Stomach smooth muscle (tissue), 2 donors: ENCODE results near the gene AGAP1.

Source experiments
- H3K27ac ChIP-seq: one replicate; pipeline ENCODE4 v1.7.0; 2013; ENCODE audit warnings: mild to moderate bottlenecking, low read length, inconsistent platforms
- H3K27me3 ChIP-seq, 2 donors: one replicate each; pipeline ENCODE4 v1.7.0; 2013; ENCODE audit warnings: low read length in 2 of 2; ENCODE audit not compliant: insufficient read depth in 2 of 2, control insufficient read depth in 1 of 2
- H3K36me3 ChIP-seq, 2 donors: one replicate each; pipeline ENCODE4 v1.7.0; 2013; ENCODE audit warnings: low read length in 2 of 2; ENCODE audit not compliant: control insufficient read depth in 2 of 2, insufficient read depth in 2 of 2
- H3K4me1 ChIP-seq: one replicate; pipeline ENCODE4 v1.7.0; 2013; ENCODE audit warnings: low read length; ENCODE audit not compliant: control insufficient read depth, insufficient read depth
- H3K4me3 ChIP-seq, 2 donors: one replicate each; pipeline ENCODE4 v1.7.0; 2013; ENCODE audit warnings: low read length in 2 of 2
- H3K9ac ChIP-seq, 2 donors: one replicate each; pipeline ENCODE4 v1.7.0; 2013; ENCODE audit warnings: low read length in 2 of 2, mild to moderate bottlenecking in 1 of 2
- H3K9me3 ChIP-seq, 2 donors: one replicate each; pipeline ENCODE4 v1.7.0; 2013; ENCODE audit warnings: low read length in 2 of 2; ENCODE audit not compliant: control insufficient read depth in 2 of 2
- donor health status: healthy.
- donor health status: Pancreatic carcinoma.

Gene AGAP1

GRCh38 chr2:236109061-236109460, 615.2 kb downstream of the AGAP1 start:
- no peak overlapping the region for H3K9ac ChIP-seq
- no peak overlapping the region for H3K4me3 ChIP-seq
- H3K4me1 ChIP-seq: peaks cover 6% of the 10 kb centered on the region
- no peak overlapping the region for H3K27ac ChIP-seq
- peaks cover 0 to 2% of the 10 kb centered on the region in 2 donors for H3K36me3 ChIP-seq
- no peaks in the 10 kb centered on the region for H3K27me3 ChIP-seq
- H3K9me3 ChIP-seq: no peaks in the 10 kb centered on the region

GRCh38 chr2:236109473-236109872, 615.6 kb downstream of the AGAP1 start:
- H3K27ac ChIP-seq: no peak overlapping the region
- peaks cover under 1 to 3% of the 10 kb centered on the region in 2 donors for H3K36me3 ChIP-seq
- no peak overlapping the region for H3K9ac ChIP-seq
- peaks cover 6% of the 10 kb centered on the region for H3K4me1 ChIP-seq
- H3K27me3 ChIP-seq: no peaks in the 10 kb centered on the region
- H3K9me3 ChIP-seq: no peaks in the 10 kb centered on the region
- H3K4me3 ChIP-seq: no peak overlapping the region

- Histone ChIP-seq H3K27ac (no peak overlapping the region), H3K4me1 (no peaks in the 10 kb centered on the region), H3K27me3 (no peaks in the 10 kb centered on the region)
Measured at GRCh38 chr2:236112466-236112865, 618.6 kb downstream of the AGAP1 start.

GRCh38 chr2:236113425-236113824, 619.6 kb downstream of the AGAP1 start:
- Histone ChIP-seq H3K36me3 (peaks cover 3% of the 10 kb centered on the region in 2 donors), H3K9me3 (no peaks in the 10 kb centered on the region), H3K27me3 (no peaks in the 10 kb centered on the region), H3K27ac (no peak overlapping the region), H3K9ac (no peak overlapping the region), H3K4me3 (no peak overlapping the region), H3K4me1 (no peaks in the 10 kb centered on the region)

More at GRCh38 chr2:236112466-236112865, 618.6 kb downstream of the AGAP1 start:
- Histone ChIP-seq H3K4me3 (no peak overlapping the region), H3K9me3 (no peaks in the 10 kb centered on the region), H3K36me3 (peaks cover 3% of the 10 kb centered on the region in 2 donors), H3K9ac (no peak overlapping the region)

- H3K9ac ChIP-seq: no peak overlapping the region
- peaks cover 3% of the 10 kb centered on the region in 2 donors for H3K36me3 ChIP-seq
- no peaks in the 10 kb centered on the region for H3K4me1 ChIP-seq
- H3K4me3 ChIP-seq: no peak overlapping the region
- no peaks in the 10 kb centered on the region for H3K27me3 ChIP-seq
- H3K27ac ChIP-seq: no peak overlapping the region
- H3K9me3 ChIP-seq: no peaks in the 10 kb centered on the region
Measured at GRCh38 chr2:236113948-236114347, 620.1 kb downstream of the AGAP1 start.

GRCh38 chr2:236114959-236115358, 621.1 kb downstream of the AGAP1 start:
- no peaks in the 10 kb centered on the region for H3K27me3 ChIP-seq
- no peaks in the 10 kb centered on the region for H3K4me1 ChIP-seq
- H3K9me3 ChIP-seq: no peaks in the 10 kb centered on the region
- H3K9ac ChIP-seq: no peak overlapping the region
- peaks cover 3% of the 10 kb centered on the region in 2 donors for H3K36me3 ChIP-seq
- no peak overlapping the region for H3K27ac ChIP-seq
- no peak overlapping the region for H3K4me3 ChIP-seq

GRCh38 chr2:236117401-236117800, 623.6 kb downstream of the AGAP1 start:
- peaks cover 13 to 16% of the 10 kb centered on the region in 2 donors for H3K36me3 ChIP-seq
- no peak overlapping the region for H3K9ac ChIP-seq
- no peaks in the 10 kb centered on the region for H3K9me3 ChIP-seq
- H3K4me1 ChIP-seq: no peaks in the 10 kb centered on the region
- no peak overlapping the region for H3K4me3 ChIP-seq
- H3K27ac ChIP-seq: no peak overlapping the region
- H3K27me3 ChIP-seq: no peaks in the 10 kb centered on the region

- Histone ChIP-seq H3K27me3 (no peaks in the 10 kb centered on the region), H3K36me3 (peaks cover 13 to 16% of the 10 kb centered on the region in 2 donors), H3K9me3 (no peaks in the 10 kb centered on the region), H3K27ac (no peak overlapping the region), H3K4me1 (no peaks in the 10 kb centered on the region), H3K9ac (no peak overlapping the region), H3K4me3 (no peak overlapping the region)
Measured at GRCh38 chr2:236117861-236118269, 624.0 kb downstream of the AGAP1 start.

- no peaks in the 10 kb centered on the region for H3K9me3 ChIP-seq
- no peak overlapping the region for H3K9ac ChIP-seq
- no peaks in the 10 kb centered on the region for H3K4me1 ChIP-seq
- H3K27me3 ChIP-seq: no peaks in the 10 kb centered on the region
- no peak overlapping the region for H3K27ac ChIP-seq
- H3K36me3 ChIP-seq: peaks cover 12 to 19% of the 10 kb centered on the region in 2 donors
- H3K4me3 ChIP-seq: no peak overlapping the region
Measured at GRCh38 chr2:236119003-236119402, 625.2 kb downstream of the AGAP1 start.

- H3K36me3 ChIP-seq: peaks cover 14 to 21% of the 10 kb centered on the region in 2 donors
- no peaks in the 10 kb centered on the region for H3K27me3 ChIP-seq
- H3K9me3 ChIP-seq: no peaks in the 10 kb centered on the region
- no peak overlapping the region for H3K4me3 ChIP-seq
- H3K4me1 ChIP-seq: no peaks in the 10 kb centered on the region
- H3K27ac ChIP-seq: no peak overlapping the region
- H3K9ac ChIP-seq: no peak overlapping the region
Measured at GRCh38 chr2:236119476-236119875, 625.6 kb downstream of the AGAP1 start.

GRCh38 chr2:236120141-236120601, 626.3 kb downstream of the AGAP1 start:
- no peak overlapping the region for H3K9ac ChIP-seq
- H3K9me3 ChIP-seq: no peaks in the 10 kb centered on the region
- no peaks in the 10 kb centered on the region for H3K4me1 ChIP-seq
- no peak overlapping the region for H3K27ac ChIP-seq
- H3K4me3 ChIP-seq: no peak overlapping the region
- no peaks in the 10 kb centered on the region for H3K27me3 ChIP-seq
- peaks cover 16 to 22% of the 10 kb centered on the region in 2 donors for H3K36me3 ChIP-seq
